ENCODE data around the gene LDLRAD4.
A peak's percentile ranks its signal among the peaks of the same experiment; 100 is the strongest.

- TF ChIP-seq CTCF (IDR thresholded peaks at IDR 0.05) (peak; percentile 35 to 65 (median 48)), POLR2A (IDR thresholded peaks at IDR 0.05) (no peak)
Measured at GRCh38 chr18:13680612-13681011, 462.1 kb downstream of the LDLRAD4 start.
